HG03108 (cell line): ENCODE results near the gene RARS2.

Experiments
- ATAC-seq: cut with Tn5 transposase; IDR thresholded peaks from one replicate; pipeline ENCODE4 v1.9.1; 2021; ENCODE audit warnings: moderate library complexity; ENCODE audit not compliant: unreplicated experiment

The RARS2 gene

DNA sequence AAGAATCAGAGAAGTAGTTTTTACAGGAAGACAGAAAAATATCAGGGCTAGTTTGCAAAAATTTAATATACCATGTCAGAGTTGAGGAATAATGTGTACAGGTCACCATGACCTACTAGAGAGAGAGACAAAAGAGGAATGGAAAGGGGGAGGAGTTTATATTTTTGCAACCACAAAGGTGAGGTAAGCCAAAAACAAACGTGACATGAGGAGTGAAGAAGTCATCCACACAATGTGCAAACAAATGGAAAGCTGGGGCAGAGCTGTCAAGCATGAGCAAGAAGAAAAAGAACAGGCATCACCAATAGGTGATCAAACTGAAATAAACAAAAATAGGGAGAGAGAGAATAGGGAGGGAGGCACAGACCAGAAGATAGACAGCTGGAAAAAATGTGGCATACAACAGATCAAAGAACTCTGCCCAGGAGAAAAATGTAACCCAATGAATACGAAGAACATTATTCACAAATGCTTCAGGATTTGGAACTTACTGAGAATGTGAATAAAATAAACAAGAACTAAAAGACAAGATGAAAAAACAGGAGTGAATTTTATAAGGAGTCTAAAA, 15.5 kb downstream of the RARS2 start:
- ATAC-seq, result no peak

- ATAC-seq, result no peak
Observed at GRCh38 chr6:87573307-87574024, 16.3 kb downstream of the RARS2 start.

GRCh38 chr6:87572883-87573282, 16.9 kb downstream of the RARS2 start:
- no peak for ATAC-seq

GRCh38 chr6:87572021-87572420, 17.8 kb downstream of the RARS2 start:
- ATAC-seq, result no peak

GRCh38 chr6:87561017-87561416, 28.8 kb downstream of the RARS2 start:
- no peak for ATAC-seq

DNA sequence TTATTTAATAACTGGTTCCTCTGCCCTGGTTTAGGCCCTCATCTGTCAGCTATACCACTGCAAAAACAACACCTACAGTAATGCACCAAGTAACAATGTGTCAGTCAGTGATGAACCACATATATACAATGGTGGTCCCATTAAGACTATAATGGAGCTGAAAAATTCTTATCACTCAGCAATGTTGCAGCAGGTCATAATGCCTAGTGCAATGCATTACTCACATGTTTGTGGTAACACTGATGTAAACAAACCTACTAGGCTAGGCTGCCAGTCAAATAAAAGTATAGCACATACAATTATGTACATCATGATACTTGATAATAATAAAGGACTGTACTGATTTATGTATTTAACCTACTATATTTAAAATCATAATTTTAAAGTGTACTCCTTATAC, 31.3 kb downstream of the RARS2 start:
- no peak for ATAC-seq

- no peak for ATAC-seq
Observed at GRCh38 chr6:87555506-87555905, 34.3 kb downstream of the RARS2 start.

DNA sequence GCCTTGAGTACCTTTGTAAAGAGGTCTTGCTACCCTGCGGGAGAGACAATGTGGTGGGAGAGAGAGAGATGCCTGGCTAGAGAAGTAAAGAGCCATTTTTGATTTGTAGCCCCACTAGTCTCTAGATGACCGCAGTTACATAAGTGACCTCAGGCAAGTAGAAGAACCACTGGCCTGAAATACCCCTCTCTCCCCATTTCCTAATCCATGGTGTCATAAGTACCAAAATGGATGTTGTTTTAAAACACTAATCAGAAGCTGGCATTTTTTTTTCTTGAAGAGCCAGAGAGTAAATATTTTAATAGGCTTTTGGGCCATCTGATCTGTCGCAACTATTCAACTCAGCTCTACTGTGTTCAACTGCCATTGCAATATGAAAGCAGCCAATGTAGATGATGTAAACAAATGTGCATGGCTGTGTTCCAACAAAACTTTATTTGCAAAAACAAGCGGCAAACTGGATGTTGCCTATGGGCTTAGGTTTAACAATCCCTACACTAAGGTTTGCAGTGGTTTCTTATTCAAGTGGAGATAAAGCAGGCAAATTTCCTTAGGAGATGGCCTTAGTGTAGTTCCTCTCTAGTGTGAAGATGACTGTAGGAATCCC, 36.5 kb downstream of the RARS2 start:
- no peak for ATAC-seq

GRCh38 chr6:87551799-87552198, 38.0 kb downstream of the RARS2 start:
- ATAC-seq, result no peak

DNA sequence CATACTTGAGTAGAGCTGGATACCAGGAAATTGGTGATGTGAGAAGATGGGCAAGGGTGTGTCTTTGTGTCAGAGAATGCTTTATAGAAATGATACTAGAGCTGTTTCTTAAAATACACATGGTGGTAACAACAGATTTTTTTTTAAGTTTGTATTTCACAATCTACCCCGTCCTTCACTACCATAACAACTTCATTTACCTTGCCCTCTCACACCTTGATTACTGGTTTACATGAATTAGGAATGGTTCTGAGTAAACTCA, 45.4 kb downstream of the RARS2 start:
- ATAC-seq, result no peak

GRCh38 chr6:87543696-87544473, 45.9 kb downstream of the RARS2 start:
- ATAC-seq, result no peak

- ATAC-seq, result no peak
Observed at GRCh38 chr6:87541744-87542143, 48.0 kb downstream of the RARS2 start.

DNA sequence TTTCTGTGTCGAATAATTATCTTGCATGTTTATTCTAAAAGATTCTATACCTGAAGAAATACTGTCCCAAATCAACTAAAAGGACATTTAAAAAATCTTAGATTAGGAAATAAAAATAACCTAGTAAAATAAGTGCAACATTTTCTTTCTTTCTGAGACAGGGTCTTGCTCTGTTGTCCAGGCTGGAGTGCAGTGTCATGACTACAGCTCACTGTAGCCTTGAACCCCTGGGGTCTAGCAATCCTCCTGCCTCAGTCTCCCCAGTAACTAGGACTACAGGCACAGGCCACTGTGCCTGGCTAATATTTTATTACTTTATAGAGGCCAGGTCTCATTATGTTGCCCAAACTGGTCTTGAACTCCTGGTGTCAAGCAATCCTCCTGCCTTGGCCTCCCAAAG, 48.7 kb downstream of the RARS2 start:
- ATAC-seq, result no peak

- no peak for ATAC-seq
Observed at GRCh38 chr6:87540539-87540938, 49.2 kb downstream of the RARS2 start.

- no peak for ATAC-seq
Observed at GRCh38 chr6:87539554-87539953, 50.2 kb downstream of the RARS2 start.

DNA sequence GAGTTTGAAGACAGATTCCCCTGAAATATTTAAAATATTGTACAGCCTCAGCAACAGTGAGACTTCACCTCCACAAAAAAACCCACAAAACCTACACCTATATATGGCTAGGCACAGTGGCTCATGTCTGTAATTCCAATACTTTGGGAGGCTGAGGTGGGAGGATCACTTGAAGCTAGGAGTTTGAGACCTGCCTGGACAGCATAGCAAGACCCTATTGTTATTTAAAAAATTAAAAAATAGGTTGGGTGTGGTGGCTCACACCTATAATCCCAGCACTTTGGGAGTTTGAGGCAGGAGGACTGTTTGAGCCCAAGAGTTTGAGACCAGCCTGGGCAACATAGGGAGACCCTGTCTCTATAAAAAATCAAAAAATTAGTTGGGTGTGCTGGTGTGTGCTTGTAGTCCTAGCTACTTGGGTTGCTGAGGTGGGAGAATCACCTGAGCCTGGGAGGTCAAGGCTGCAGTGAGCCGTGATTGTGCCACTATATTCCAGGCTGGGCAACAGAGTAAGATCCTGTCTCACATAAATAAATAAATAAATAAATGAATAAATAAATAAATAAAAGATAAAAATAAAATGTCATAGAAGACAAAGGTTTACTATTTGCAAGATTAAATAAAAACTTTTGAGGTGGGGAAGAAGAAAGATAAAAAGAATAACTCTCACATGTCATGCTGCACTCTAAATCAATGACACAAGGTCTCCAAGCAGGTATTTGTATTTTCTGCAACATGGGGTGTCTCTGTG, 51.1 kb downstream of the RARS2 start:
- no peak for ATAC-seq

- ATAC-seq, result no peak
Observed at GRCh38 chr6:87534377-87535047, 55.3 kb downstream of the RARS2 start.

GRCh38 chr6:87529221-87529620, 60.6 kb downstream of the RARS2 start:
- no peak for ATAC-seq

DNA sequence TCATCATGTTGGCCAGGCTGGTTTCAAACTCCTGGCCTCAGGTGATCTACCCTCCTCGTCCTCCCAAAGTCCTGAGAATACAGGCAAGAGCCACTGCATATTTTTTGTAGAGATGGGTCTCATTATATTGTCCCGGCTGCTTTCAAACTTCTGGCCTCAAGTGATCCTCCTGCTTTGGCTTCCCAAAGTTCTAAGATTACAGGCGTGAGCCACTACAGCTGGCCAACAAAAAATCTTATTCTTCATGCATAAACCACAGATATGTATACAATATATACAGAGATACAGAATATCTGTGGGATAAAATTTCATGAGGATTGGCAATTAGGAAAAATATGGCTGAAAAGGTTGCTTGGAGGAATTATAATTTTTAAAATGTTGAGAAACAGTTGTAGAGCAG, 67.1 kb downstream of the RARS2 start:
- ATAC-seq, result no peak

DNA sequence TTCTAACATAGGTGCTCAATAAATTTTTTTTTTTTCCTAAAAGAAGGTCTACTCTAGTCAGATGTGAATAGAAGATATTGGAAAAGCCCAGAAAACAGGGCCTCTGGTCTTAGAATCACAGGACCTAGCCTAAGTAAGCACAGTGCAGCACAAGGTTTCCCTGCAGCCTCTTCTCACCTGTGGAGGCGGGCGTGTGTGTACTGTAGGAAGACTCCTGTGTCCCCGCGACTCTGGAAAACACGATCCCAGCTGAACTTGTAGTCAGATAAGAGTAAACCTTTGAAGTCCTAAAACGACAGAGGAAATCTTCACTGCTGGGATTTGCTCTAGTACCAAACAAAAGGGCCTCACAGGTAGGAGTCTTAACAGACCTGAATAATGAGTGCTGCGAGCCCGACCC, 71.3 kb downstream of the RARS2 start:
- no peak for ATAC-seq

DNA sequence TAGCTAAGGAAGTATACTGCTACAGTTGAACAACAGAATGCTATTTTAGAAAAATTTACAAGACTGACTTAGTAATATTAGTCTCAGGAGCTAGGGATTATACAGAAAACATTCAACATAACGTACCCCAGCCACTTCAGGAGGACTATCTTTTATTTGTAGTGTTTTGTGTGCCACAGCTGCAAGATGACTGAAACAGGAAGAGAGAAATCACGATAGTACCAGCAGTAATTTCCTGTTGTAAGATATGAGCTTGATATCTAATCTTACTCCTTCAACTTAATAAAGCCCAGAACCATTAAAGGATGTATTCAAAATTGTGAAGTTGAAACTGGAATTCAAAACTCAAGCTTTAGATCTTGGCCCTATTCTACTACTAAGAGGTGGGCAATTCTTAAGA, 75.0 kb downstream of the RARS2 start:
- no peak for ATAC-seq
